ENCODE measurements around the gene GSDMA. TPM values are rescaled to one million over a fixed set of nuclear protein-coding genes. Genes with fewer than 3 reads are reported as not detected.

GSDMA gene
- polyA plus RNA-seq, 4 donors, result 0.04 to 0.63 (median 0.54) TPM; not detected in 1

GRCh38 chr17:39981766-39982375, 19.1 kb downstream of the GSDMA start:
- Histone ChIP-seq H3K4me1 (ENCODE audit: control insufficient read depth in 3 of 3, insufficient read depth in 2 of 3, low read depth in 1 of 3, low read length in 2 of 3) (peaks cover 0 to 8% (median 8%) of the 10 kb centered on the region in 3 donors), H3K27ac (ENCODE audit: low read depth in 1 of 3, low read length in 2 of 3) (peak overlapping the region in 2 of 3 donors; percentile 74 to 96), H3K36me3 (ENCODE audit: control insufficient read depth in 3 of 3, insufficient read depth in 2 of 3, low read depth in 1 of 3, low read length in 3 of 3) (peaks cover 13 to 33% (median 15%) of the 10 kb centered on the region in 3 donors), H3K27me3 (ENCODE audit: control insufficient read depth in 3 of 3, insufficient read depth in 3 of 3, low read length in 3 of 3) (no peaks in the 10 kb centered on the region), H3K9me3 (ENCODE audit: control insufficient read depth in 2 of 2, insufficient read depth in 1 of 2, low read depth in 1 of 2, low read length in 1 of 2) (no peaks in the 10 kb centered on the region), H3K4me3 (ENCODE audit: low read depth in 1 of 3, low read length in 3 of 3) (peak overlapping the region; percentile 87 to 94 (median 93))
- FAIRE-seq (no peak), DNase-seq (peak; percentile 24 to 30)
- 4 to 13% (median 6%) methylated on average over 7 of the region's 7 CpGs for WGBS, 3 donors

GRCh38 chr17:39988206-39988810, 25.5 kb downstream of the GSDMA start:
- H3K9me3 ChIP-seq (ENCODE audit: control insufficient read depth in 2 of 2, insufficient read depth in 1 of 2, low read depth in 1 of 2, low read length in 1 of 2), result no peaks in the 10 kb centered on the region
- H3K36me3 ChIP-seq (ENCODE audit: control insufficient read depth in 3 of 3, insufficient read depth in 2 of 3, low read depth in 1 of 3, low read length in 3 of 3), result peaks cover 42 to 87% (median 52%) of the 10 kb centered on the region in 3 donors
- 88 to 91% (median 90%) methylated on average over 11 of the region's 11 CpGs for WGBS, 3 donors
- no peak overlapping the region for H3K27ac ChIP-seq (ENCODE audit: low read depth in 1 of 3, low read length in 2 of 3)
- FAIRE-seq (no peak), DNase-seq (no peak)
- H3K4me3 ChIP-seq (ENCODE audit: low read depth in 1 of 3, low read length in 3 of 3), result no peak overlapping the region
- H3K27me3 ChIP-seq (ENCODE audit: control insufficient read depth in 3 of 3, insufficient read depth in 3 of 3, low read length in 3 of 3), result no peaks in the 10 kb centered on the region
- no peaks in the 10 kb centered on the region for H3K4me1 ChIP-seq (ENCODE audit: control insufficient read depth in 3 of 3, insufficient read depth in 2 of 3, low read depth in 1 of 3, low read length in 2 of 3)

DNA sequence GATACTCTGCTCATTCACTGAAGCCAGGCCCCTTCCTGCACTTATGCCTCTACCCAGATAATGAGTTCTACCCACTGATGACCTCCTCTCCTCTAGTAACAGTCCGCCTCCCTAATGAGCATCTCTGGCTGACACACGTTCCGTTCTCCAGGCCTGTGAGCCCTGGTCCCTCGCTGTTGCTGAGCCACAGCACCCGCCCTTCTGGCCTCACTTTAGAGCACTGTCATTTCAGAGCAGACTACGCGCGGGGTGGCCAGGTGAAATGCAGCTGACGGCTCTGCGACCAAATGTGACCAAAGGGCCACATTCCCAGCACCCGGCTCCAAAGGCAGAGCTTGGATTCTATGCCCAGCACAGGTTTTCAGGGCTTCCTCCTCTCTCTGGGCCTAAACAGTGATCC, 31.6 kb downstream of the GSDMA start:
- Histone ChIP-seq H3K9me3 (ENCODE audit: control insufficient read depth in 2 of 2, insufficient read depth in 1 of 2, low read depth in 1 of 2, low read length in 1 of 2) (no peaks in the 10 kb centered on the region), H3K4me1 (ENCODE audit: control insufficient read depth in 3 of 3, insufficient read depth in 2 of 3, low read depth in 1 of 3, low read length in 2 of 3) (no peaks in the 10 kb centered on the region), H3K4me3 (ENCODE audit: low read depth in 1 of 3, low read length in 3 of 3) (no peak overlapping the region), H3K27ac (ENCODE audit: low read depth in 1 of 3, low read length in 2 of 3) (no peak overlapping the region), H3K36me3 (ENCODE audit: control insufficient read depth in 3 of 3, insufficient read depth in 2 of 3, low read depth in 1 of 3, low read length in 3 of 3) (peaks cover 28 to 87% (median 51%) of the 10 kb centered on the region in 3 donors), H3K27me3 (ENCODE audit: control insufficient read depth in 3 of 3, insufficient read depth in 3 of 3, low read length in 3 of 3) (no peaks in the 10 kb centered on the region)
- WGBS, 3 donors, result 90 to 96% (median 94%) methylated on average over 11 of the region's 11 CpGs
- no peak for FAIRE-seq
- DNase-seq, result no peak

- no peaks in the 10 kb centered on the region for H3K27me3 ChIP-seq (ENCODE audit: control insufficient read depth in 3 of 3, insufficient read depth in 3 of 3, low read length in 3 of 3)
- H3K27ac ChIP-seq (ENCODE audit: low read depth in 1 of 3, low read length in 2 of 3), result no peak overlapping the region
- H3K36me3 ChIP-seq (ENCODE audit: control insufficient read depth in 3 of 3, insufficient read depth in 2 of 3, low read depth in 1 of 3, low read length in 3 of 3), result peaks cover 18 to 77% (median 42%) of the 10 kb centered on the region in 3 donors
- no peaks in the 10 kb centered on the region for H3K9me3 ChIP-seq (ENCODE audit: control insufficient read depth in 2 of 2, insufficient read depth in 1 of 2, low read depth in 1 of 2, low read length in 1 of 2)
- FAIRE-seq (no peak), DNase-seq (peak in 1 of 2 donors; percentile 70)
- WGBS, 3 donors, result 54 to 84% (median 70%) methylated on average over 6 of the region's 6 CpGs
- H3K4me1 ChIP-seq (ENCODE audit: control insufficient read depth in 3 of 3, insufficient read depth in 2 of 3, low read depth in 1 of 3, low read length in 2 of 3), result no peaks in the 10 kb centered on the region
- H3K4me3 ChIP-seq (ENCODE audit: low read depth in 1 of 3, low read length in 3 of 3), result no peak overlapping the region
These were observed 32.6 kb downstream of the GSDMA start for GRCh38 chr17:39995438-39995837.

- Histone ChIP-seq H3K4me3 (ENCODE audit: low read depth in 1 of 3, low read length in 3 of 3) (no peak overlapping the region), H3K27ac (ENCODE audit: low read depth in 1 of 3, low read length in 2 of 3) (no peak overlapping the region), H3K4me1 (ENCODE audit: control insufficient read depth in 3 of 3, insufficient read depth in 2 of 3, low read depth in 1 of 3, low read length in 2 of 3) (no peaks in the 10 kb centered on the region), H3K27me3 (ENCODE audit: control insufficient read depth in 3 of 3, insufficient read depth in 3 of 3, low read length in 3 of 3) (no peaks in the 10 kb centered on the region), H3K9me3 (ENCODE audit: control insufficient read depth in 2 of 2, insufficient read depth in 1 of 2, low read depth in 1 of 2, low read length in 1 of 2) (no peaks in the 10 kb centered on the region), H3K36me3 (ENCODE audit: control insufficient read depth in 3 of 3, insufficient read depth in 2 of 3, low read depth in 1 of 3, low read length in 3 of 3) (peaks cover 18 to 69% (median 39%) of the 10 kb centered on the region in 3 donors)
- DNase-seq (no peak), FAIRE-seq (no peak)
- 83 to 94% (median 93%) methylated on average over 8 of the region's 8 CpGs for WGBS, 3 donors
These were observed 33.4 kb downstream of the GSDMA start for GRCh38 chr17:39996162-39996561.

- H3K27ac ChIP-seq (ENCODE audit: low read depth in 1 of 3, low read length in 2 of 3), result no peak overlapping the region
- WGBS, 3 donors, result 56 to 63% (median 60%) methylated on average over 6 of the region's 6 CpGs
- FAIRE-seq (no peak), DNase-seq (no peak)
- no peaks in the 10 kb centered on the region for H3K27me3 ChIP-seq (ENCODE audit: control insufficient read depth in 3 of 3, insufficient read depth in 3 of 3, low read length in 3 of 3)
- no peaks in the 10 kb centered on the region for H3K4me1 ChIP-seq (ENCODE audit: control insufficient read depth in 3 of 3, insufficient read depth in 2 of 3, low read depth in 1 of 3, low read length in 2 of 3)
- H3K4me3 ChIP-seq (ENCODE audit: low read depth in 1 of 3, low read length in 3 of 3), result no peak overlapping the region
- H3K9me3 ChIP-seq (ENCODE audit: control insufficient read depth in 2 of 2, insufficient read depth in 1 of 2, low read depth in 1 of 2, low read length in 1 of 2), result no peaks in the 10 kb centered on the region
- peaks cover 18 to 64% (median 37%) of the 10 kb centered on the region in 3 donors for H3K36me3 ChIP-seq (ENCODE audit: control insufficient read depth in 3 of 3, insufficient read depth in 2 of 3, low read depth in 1 of 3, low read length in 3 of 3)
These were observed 34.0 kb downstream of the GSDMA start for GRCh38 chr17:39996800-39997199.

GRCh38 chr17:39997543-39997942, 34.7 kb downstream of the GSDMA start:
- no peak overlapping the region for H3K27ac ChIP-seq (ENCODE audit: low read depth in 1 of 3, low read length in 2 of 3)
- no peak for FAIRE-seq

GRCh38 chr17:39999067-39999466, 36.3 kb downstream of the GSDMA start:
- WGBS, 3 donors, result 87 to 89% (median 88%) methylated on average over 4 of the region's 4 CpGs
- Histone ChIP-seq H3K27me3 (ENCODE audit: control insufficient read depth in 3 of 3, insufficient read depth in 3 of 3, low read length in 3 of 3) (no peaks in the 10 kb centered on the region), H3K4me3 (ENCODE audit: low read depth in 1 of 3, low read length in 3 of 3) (no peak overlapping the region), H3K27ac (ENCODE audit: low read depth in 1 of 3, low read length in 2 of 3) (no peak overlapping the region), H3K36me3 (ENCODE audit: control insufficient read depth in 3 of 3, insufficient read depth in 2 of 3, low read depth in 1 of 3, low read length in 3 of 3) (peaks cover 13 to 42% (median 20%) of the 10 kb centered on the region in 3 donors), H3K4me1 (ENCODE audit: control insufficient read depth in 3 of 3, insufficient read depth in 2 of 3, low read depth in 1 of 3, low read length in 2 of 3) (no peaks in the 10 kb centered on the region), H3K9me3 (ENCODE audit: control insufficient read depth in 2 of 2, insufficient read depth in 1 of 2, low read depth in 1 of 2, low read length in 1 of 2) (no peaks in the 10 kb centered on the region)
- FAIRE-seq, result no peak
- no peak for DNase-seq

More at GRCh38 chr17:39997543-39997942, 34.7 kb downstream of the GSDMA start:
- DNase-seq, result no peak
- Histone ChIP-seq H3K4me3 (ENCODE audit: low read depth in 1 of 3, low read length in 3 of 3) (no peak overlapping the region), H3K27me3 (ENCODE audit: control insufficient read depth in 3 of 3, insufficient read depth in 3 of 3, low read length in 3 of 3) (no peaks in the 10 kb centered on the region), H3K36me3 (ENCODE audit: control insufficient read depth in 3 of 3, insufficient read depth in 2 of 3, low read depth in 1 of 3, low read length in 3 of 3) (peaks cover 18 to 57% (median 32%) of the 10 kb centered on the region in 3 donors), H3K4me1 (ENCODE audit: control insufficient read depth in 3 of 3, insufficient read depth in 2 of 3, low read depth in 1 of 3, low read length in 2 of 3) (no peaks in the 10 kb centered on the region), H3K9me3 (ENCODE audit: control insufficient read depth in 2 of 2, insufficient read depth in 1 of 2, low read depth in 1 of 2, low read length in 1 of 2) (no peaks in the 10 kb centered on the region)
- WGBS, 3 donors, result 79 to 90% (median 86%) methylated on average over 4 of the region's 4 CpGs

Data from small intestine (tissue), 7 donors.